Measurements from ENCODE around the gene PTPRN2.

PTPRN2 gene

GRCh38 chr7:158094046-158094445, 493.6 kb downstream of the PTPRN2 start:
- Histone ChIP-seq H3K27me3 (ENCODE audit: control insufficient read depth in 3 of 3, insufficient read depth in 3 of 3, low read depth in 1 of 3, low read length in 3 of 3) (peaks cover 0 to 4% (median 0%) of the 10 kb centered on the region in 3 experiments), H3K14ac (ENCODE audit: low read length) (no peak overlapping the region), H3K23ac (ENCODE audit: low read depth, low read length, poor library complexity) (no peak overlapping the region), H3K4me3 (ENCODE audit: low read length in 2 of 2) (no peak overlapping the region), H2BK15ac (ENCODE audit: low read length) (no peak overlapping the region), H3K18ac (ENCODE audit: low read length) (no peak overlapping the region), H3K4ac (ENCODE audit: low read length) (no peak overlapping the region), H2BK12ac (ENCODE audit: low read length) (no peak overlapping the region), H3K36me3 (replicated peaks in 1 of 2; ENCODE audit: control insufficient read depth in 2 of 2, insufficient read depth in 2 of 2, low read length in 2 of 2) (no peaks in the 10 kb centered on the region), H4K91ac (ENCODE audit: low read depth, low read length, poor library complexity) (no peak overlapping the region), H2AFZ (ENCODE audit: low read length) (no peak overlapping the region), H3K9ac (ENCODE audit: low read depth, low read length, poor library complexity) (no peak overlapping the region), H3K27ac (replicated peaks; ENCODE audit: low read length) (no peak overlapping the region), H4K8ac (ENCODE audit: low read depth, low read length) (no peak overlapping the region), H2AK5ac (ENCODE audit: low read depth, low read length) (no peak overlapping the region), H2BK5ac (ENCODE audit: low read length) (no peak overlapping the region), H3K9me3 (replicated peaks in 1 of 2; ENCODE audit: control insufficient read depth in 2 of 2, insufficient read depth in 1 of 2, low read depth in 1 of 2, low read length in 2 of 2) (peaks cover 0 to 3% of the 10 kb centered on the region in 2 donors), H3K79me1 (ENCODE audit: low read depth, low read length) (no peaks in the 10 kb centered on the region), H3K4me2 (ENCODE audit: insufficient read depth, low read length, poor library complexity, severe bottlenecking) (no peak overlapping the region), H2BK120ac (ENCODE audit: low read depth, low read length) (no peak overlapping the region), H3K4me1 (ENCODE audit: control insufficient read depth in 2 of 2, insufficient read depth in 1 of 2, low read depth in 1 of 2, low read length in 2 of 2) (no peaks in the 10 kb centered on the region)
- no CpG with 5 or more reads among the region's 10 CpGs for WGBS, 2 donors (ENCODE audit: extremely low coverage in 2 of 2, insufficient read length in 2 of 2, insufficient replicate concordance in 1 of 2)
- DNase-seq (ENCODE audit: low spot score), result no peak

- Histone ChIP-seq H3K4me1 (ENCODE audit: control insufficient read depth in 2 of 2, insufficient read depth in 1 of 2, low read depth in 1 of 2, low read length in 2 of 2) (no peaks in the 10 kb centered on the region), H2BK12ac (ENCODE audit: low read length) (no peak overlapping the region), H2AK5ac (ENCODE audit: low read depth, low read length) (no peak overlapping the region), H3K23ac (ENCODE audit: low read depth, low read length, poor library complexity) (no peak overlapping the region), H3K4ac (ENCODE audit: low read length) (no peak overlapping the region), H4K91ac (ENCODE audit: low read depth, low read length, poor library complexity) (no peak overlapping the region), H3K36me3 (replicated peaks in 1 of 2; ENCODE audit: control insufficient read depth in 2 of 2, insufficient read depth in 2 of 2, low read length in 2 of 2) (no peaks in the 10 kb centered on the region), H3K79me1 (ENCODE audit: low read depth, low read length) (no peaks in the 10 kb centered on the region), H2BK5ac (ENCODE audit: low read length) (no peak overlapping the region), H3K4me3 (ENCODE audit: low read length in 2 of 2) (no peak overlapping the region), H3K4me2 (ENCODE audit: insufficient read depth, low read length, poor library complexity, severe bottlenecking) (no peak overlapping the region), H3K14ac (ENCODE audit: low read length) (no peak overlapping the region), H2BK15ac (ENCODE audit: low read length) (no peak overlapping the region), H3K27me3 (ENCODE audit: control insufficient read depth in 3 of 3, insufficient read depth in 3 of 3, low read depth in 1 of 3, low read length in 3 of 3) (peaks cover 0 to 4% (median 0%) of the 10 kb centered on the region in 3 experiments), H3K9ac (ENCODE audit: low read depth, low read length, poor library complexity) (peak overlapping the region; percentile 54), H4K8ac (ENCODE audit: low read depth, low read length) (no peak overlapping the region), H3K18ac (ENCODE audit: low read length) (no peak overlapping the region), H3K9me3 (replicated peaks in 1 of 2; ENCODE audit: control insufficient read depth in 2 of 2, insufficient read depth in 1 of 2, low read depth in 1 of 2, low read length in 2 of 2) (peaks cover 0 to 3% of the 10 kb centered on the region in 2 donors), H2BK120ac (ENCODE audit: low read depth, low read length) (no peak overlapping the region), H2AFZ (ENCODE audit: low read length) (no peak overlapping the region), H3K27ac (replicated peaks; ENCODE audit: low read length) (no peak overlapping the region)
- no CpG with 5 or more reads among the region's 20 CpGs for WGBS, 2 donors (ENCODE audit: extremely low coverage in 2 of 2, insufficient read length in 2 of 2, insufficient replicate concordance in 1 of 2)
- no peak for DNase-seq (ENCODE audit: low spot score)
Observed at GRCh38 chr7:158093156-158093796, 494.3 kb downstream of the PTPRN2 start.

- Histone ChIP-seq H3K9ac (ENCODE audit: low read depth, low read length, poor library complexity) (no peak overlapping the region), H3K36me3 (replicated peaks in 1 of 2; ENCODE audit: control insufficient read depth in 2 of 2, insufficient read depth in 2 of 2, low read length in 2 of 2) (no peaks in the 10 kb centered on the region), H3K79me1 (ENCODE audit: low read depth, low read length) (no peaks in the 10 kb centered on the region), H2AFZ (ENCODE audit: low read length) (no peak overlapping the region), H3K4me1 (ENCODE audit: control insufficient read depth in 2 of 2, insufficient read depth in 1 of 2, low read depth in 1 of 2, low read length in 2 of 2) (no peaks in the 10 kb centered on the region), H4K91ac (ENCODE audit: low read depth, low read length, poor library complexity) (no peak overlapping the region), H2BK15ac (ENCODE audit: low read length) (no peak overlapping the region), H3K4ac (ENCODE audit: low read length) (no peak overlapping the region), H3K4me2 (ENCODE audit: insufficient read depth, low read length, poor library complexity, severe bottlenecking) (no peak overlapping the region), H3K14ac (ENCODE audit: low read length) (no peak overlapping the region), H2BK12ac (ENCODE audit: low read length) (no peak overlapping the region), H3K18ac (ENCODE audit: low read length) (no peak overlapping the region), H3K23ac (ENCODE audit: low read depth, low read length, poor library complexity) (no peak overlapping the region), H2BK120ac (ENCODE audit: low read depth, low read length) (no peak overlapping the region), H3K9me3 (replicated peaks in 1 of 2; ENCODE audit: control insufficient read depth in 2 of 2, insufficient read depth in 1 of 2, low read depth in 1 of 2, low read length in 2 of 2) (peaks cover 0 to 6% of the 10 kb centered on the region in 2 donors), H3K27me3 (ENCODE audit: control insufficient read depth in 3 of 3, insufficient read depth in 3 of 3, low read depth in 1 of 3, low read length in 3 of 3) (peaks cover 0 to 1% (median 0%) of the 10 kb centered on the region in 3 experiments), H4K8ac (ENCODE audit: low read depth, low read length) (no peak overlapping the region), H2AK5ac (ENCODE audit: low read depth, low read length) (no peak overlapping the region), H2BK5ac (ENCODE audit: low read length) (no peak overlapping the region), H3K27ac (replicated peaks; ENCODE audit: low read length) (no peak overlapping the region), H3K4me3 (ENCODE audit: low read length in 2 of 2) (no peak overlapping the region)
- no peak for DNase-seq (ENCODE audit: low spot score)
- WGBS, 2 donors (ENCODE audit: extremely low coverage in 2 of 2, insufficient read length in 2 of 2, insufficient replicate concordance in 1 of 2), result no CpG with 5 or more reads among the region's 14 CpGs
Observed at GRCh38 chr7:158087196-158087595, 500.4 kb downstream of the PTPRN2 start.

- no peak overlapping the region for H3K23ac ChIP-seq (ENCODE audit: low read depth, low read length, poor library complexity)
- no peaks in the 10 kb centered on the region for H3K36me3 ChIP-seq (replicated peaks in 1 of 2; ENCODE audit: control insufficient read depth in 2 of 2, insufficient read depth in 2 of 2, low read length in 2 of 2)
- no peak overlapping the region for H3K18ac ChIP-seq (ENCODE audit: low read length)
- no peak for DNase-seq (ENCODE audit: low spot score)
- H3K27ac ChIP-seq (replicated peaks; ENCODE audit: low read length), result no peak overlapping the region
- no peak overlapping the region for H3K9ac ChIP-seq (ENCODE audit: low read depth, low read length, poor library complexity)
- no peak overlapping the region for H4K8ac ChIP-seq (ENCODE audit: low read depth, low read length)
- no peak overlapping the region for H3K4ac ChIP-seq (ENCODE audit: low read length)
- H3K79me1 ChIP-seq (ENCODE audit: low read depth, low read length), result no peaks in the 10 kb centered on the region
- H2BK120ac ChIP-seq (ENCODE audit: low read depth, low read length), result no peak overlapping the region
- no CpG with 5 or more reads among the region's 30 CpGs for WGBS, 2 donors (ENCODE audit: extremely low coverage in 2 of 2, insufficient read length in 2 of 2, insufficient replicate concordance in 1 of 2)
- peak overlapping the region; percentile 47 for H3K14ac ChIP-seq (ENCODE audit: low read length)
- H3K27me3 ChIP-seq (ENCODE audit: control insufficient read depth in 3 of 3, insufficient read depth in 3 of 3, low read depth in 1 of 3, low read length in 3 of 3), result peaks cover 0 to 1% (median 0%) of the 10 kb centered on the region in 3 experiments
- H3K4me3 ChIP-seq (ENCODE audit: low read length in 2 of 2), result peak overlapping the region in 1 of 2 donors; percentile 0
- H3K9me3 ChIP-seq (replicated peaks in 1 of 2; ENCODE audit: control insufficient read depth in 2 of 2, insufficient read depth in 1 of 2, low read depth in 1 of 2, low read length in 2 of 2), result peaks cover 0 to 8% of the 10 kb centered on the region in 2 donors
- no peak overlapping the region for H2AK5ac ChIP-seq (ENCODE audit: low read depth, low read length)
- peak overlapping the region; percentile 69 for H4K91ac ChIP-seq (ENCODE audit: low read depth, low read length, poor library complexity)
- H2BK15ac ChIP-seq (ENCODE audit: low read length), result no peak overlapping the region
- H3K4me2 ChIP-seq (ENCODE audit: insufficient read depth, low read length, poor library complexity, severe bottlenecking), result no peak overlapping the region
- H2BK5ac ChIP-seq (ENCODE audit: low read length), result no peak overlapping the region
- no peaks in the 10 kb centered on the region for H3K4me1 ChIP-seq (ENCODE audit: control insufficient read depth in 2 of 2, insufficient read depth in 1 of 2, low read depth in 1 of 2, low read length in 2 of 2)
- no peak overlapping the region for H2BK12ac ChIP-seq (ENCODE audit: low read length)
- H2AFZ ChIP-seq (ENCODE audit: low read length), result no peak overlapping the region
Observed at GRCh38 chr7:158085741-158086695, 501.6 kb downstream of the PTPRN2 start.
